OCI-LY7 (cell line): ENCODE measurements around the gene TINAGL1. TPM values are rescaled to one million over a fixed set of nuclear protein-coding genes. Genes with fewer than 3 reads are reported as not detected.

Experiments used
- BruUV-seq: library from RNA; stranded (reverse); fragments of 400-500 nt; replicated peaks from 2 replicates; lab custom pipeline; 2021; lab: Mats Ljungman, UMichigan
- CTCF ChIA-PET: fragments of 300-600 bp; sonication (Branson Sonifier 250); formaldehyde crosslinking; loops from one replicate; lab custom pipeline; 2022; ENCODE audit warnings: antibody characterized with exemption; ENCODE audit not compliant: unreplicated experiment; lab: Charles Lee
- POLR2A ChIA-PET: fragments of 300-600 bp; sonication (Branson Sonifier 250); formaldehyde crosslinking; loops from one replicate; lab custom pipeline; 2022; ENCODE audit warnings: antibody characterized with exemption; lab: Charles Lee
- DNase-seq: peaks from one replicate; pipeline ENCODE4 v3.0.0-alpha.2; 2015; ENCODE audit warnings: low spot score
- H2AFZ ChIP-seq: fragments of 200-600 bp; sonication (generic), shearing (Covaris generic); 2 replicates; pipeline ENCODE4 v1.6.1; 2014; ENCODE audit warnings: mild to moderate bottlenecking, antibody characterized with exemption, low read length, moderate library complexity
- H3K27ac ChIP-seq: fragments of 200-600 bp; sonication (generic); 2 replicates; pipeline ENCODE4 v1.5.1; 2014; ENCODE audit warnings: mixed run types, low read depth, mild to moderate bottlenecking, moderate library complexity, low read length, inconsistent platforms; ENCODE audit not compliant: poor library complexity, severe bottlenecking
- H3K36me3 ChIP-seq: fragments of 200-600 bp; sonication (generic); 2 replicates; pipeline ENCODE4 v1.6.1; 2014; ENCODE audit warnings: mild to moderate bottlenecking, antibody characterized with exemption, low read length, moderate library complexity, mixed read lengths; ENCODE audit not compliant: insufficient read depth
- H3K4me1 ChIP-seq: fragments of 200-600 bp; sonication (generic); 2 replicates; pipeline ENCODE4 v1.5.1; 2014; ENCODE audit warnings: mild to moderate bottlenecking, low read length; ENCODE audit not compliant: insufficient read depth, poor library complexity, severe bottlenecking
- H3K4me2 ChIP-seq: fragments of 200-600 bp; sonication (generic); 2 replicates; pipeline ENCODE4 v1.6.1; 2014; ENCODE audit warnings: mild to moderate bottlenecking, low read length
- H3K4me3 ChIP-seq: fragments of 200-600 bp; sonication (generic); 2 replicates; pipeline ENCODE4 v1.5.1; 2014; ENCODE audit warnings: mild to moderate bottlenecking, low read depth, low read length; ENCODE audit not compliant: poor library complexity, severe bottlenecking
- H3K79me2 ChIP-seq: fragments of 200-600 bp; sonication (generic); 2 replicates; pipeline ENCODE4 v1.6.1; 2016; ENCODE audit warnings: low read depth, mild to moderate bottlenecking, low read length, moderate library complexity, mixed read lengths; ENCODE audit not compliant: insufficient read depth
- H3K9me2 ChIP-seq: fragments of 200-600 bp; sonication (generic); 2 replicates; pipeline ENCODE4 v1.6.1; 2016; ENCODE audit warnings: mild to moderate bottlenecking, low read length, mixed read lengths; ENCODE audit not compliant: insufficient read depth
- H3K9me3 ChIP-seq: fragments of 200-600 bp; sonication (generic); 2 replicates; pipeline ENCODE4 v1.6.1; 2014; ENCODE audit warnings: mild to moderate bottlenecking, mixed run types, low read length, mixed read lengths
- H4K20me1 ChIP-seq: fragments of 200-600 bp; sonication (generic); 2 replicates; pipeline ENCODE4 v1.6.1; 2014; ENCODE audit warnings: mild to moderate bottlenecking, antibody characterized with exemption, low read length, moderate library complexity, mixed read lengths; ENCODE audit not compliant: insufficient read depth
- EZH2phosphoT487 ChIP-seq: fragments of 200-600 bp; sonication (generic); IDR thresholded peaks from 2 replicates; pipeline ENCODE4 v1.6.1; 2018; ENCODE audit warnings: low read depth, borderline replicate concordance, mild to moderate bottlenecking, mixed run types, antibody characterized with exemption, low read length, moderate library complexity, mixed read lengths
- intact Hi-C: fragments of 100-400 bp; cut with micrococcal nuclease; formaldehyde crosslinking; loops from one replicate; pipeline ENCODE4 v1.10.0; 2022; ENCODE audit not compliant: unreplicated experiment
- total RNA-seq, 2 experiments: library from RNA; depleted of rRNA in 1 of 2; stranded (reverse); fragments of >200 nt in 1 of 2; shearing (Covaris generic) in 1 of 2; gene quantifications; 2 replicates each; pipeline ENCODE4 v1.2.3, GENCODE V29; 2014 to 2022
- TF ChIP-seq, protein P1 (sequence below): fragments of 200-600 bp; sonication (generic); conservative IDR thresholded peaks from 2 replicates; pipeline ENCODE4 v1.5.1; 2014; ENCODE audit warnings: mild to moderate bottlenecking, antibody characterized with exemption, low read length, moderate library complexity, mixed read lengths

The TINAGL1 gene
- total RNA-seq, 2 experiments from 2014 or later, result 0.17 TPM; not detected in 1

DNA sequence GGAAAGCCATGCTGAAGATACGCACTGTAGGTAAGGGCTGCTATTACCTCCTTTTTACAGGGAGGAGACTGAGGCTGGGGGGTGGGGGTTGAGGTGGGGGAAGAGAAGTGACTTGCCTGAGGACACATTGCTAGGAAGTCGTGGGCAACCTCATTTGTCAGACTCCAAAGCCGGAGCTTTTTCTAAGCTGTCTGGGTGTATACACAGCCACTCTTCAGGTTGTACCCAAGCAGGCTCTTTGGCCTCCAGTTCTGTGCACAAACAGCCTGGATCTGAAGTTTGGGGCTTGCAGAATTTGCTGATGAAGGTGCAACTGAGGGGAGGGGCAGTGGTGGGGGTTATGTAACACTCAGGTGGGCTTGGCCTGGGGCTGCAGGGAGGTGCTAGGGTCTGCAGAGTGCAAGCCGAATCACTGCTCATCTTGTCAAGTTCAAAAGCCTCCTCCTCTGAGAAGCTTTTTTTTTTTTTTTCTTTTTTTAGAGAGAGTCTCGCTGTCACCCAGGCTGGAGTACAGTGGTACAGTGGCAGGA lies 16.9 kb downstream of the TINAGL1 start:
- Histone ChIP-seq H3K27ac (no peak overlapping the region), H4K20me1 (no peaks in the 10 kb centered on the region), H3K9me3 (no peaks in the 10 kb centered on the region), H3K79me2 (no peaks in the 10 kb centered on the region), H3K36me3 (no peaks in the 10 kb centered on the region), H3K4me1 (no peaks in the 10 kb centered on the region), H3K4me2 (no peak overlapping the region), H2AFZ (no peak overlapping the region), H3K9me2 (no peaks in the 10 kb centered on the region), H3K4me3 (no peak overlapping the region)
- BruUV-seq, result no TSS peak
- intact Hi-C loops, result no loop called here
- POLR2A ChIA-PET, result no interaction called here
- CTCF ChIA-PET, result no interaction called here
- no peak for DNase-seq
- no peak for TF ChIP-seq EZH2phosphoT487
- TF ChIP-seq, protein P1, sequence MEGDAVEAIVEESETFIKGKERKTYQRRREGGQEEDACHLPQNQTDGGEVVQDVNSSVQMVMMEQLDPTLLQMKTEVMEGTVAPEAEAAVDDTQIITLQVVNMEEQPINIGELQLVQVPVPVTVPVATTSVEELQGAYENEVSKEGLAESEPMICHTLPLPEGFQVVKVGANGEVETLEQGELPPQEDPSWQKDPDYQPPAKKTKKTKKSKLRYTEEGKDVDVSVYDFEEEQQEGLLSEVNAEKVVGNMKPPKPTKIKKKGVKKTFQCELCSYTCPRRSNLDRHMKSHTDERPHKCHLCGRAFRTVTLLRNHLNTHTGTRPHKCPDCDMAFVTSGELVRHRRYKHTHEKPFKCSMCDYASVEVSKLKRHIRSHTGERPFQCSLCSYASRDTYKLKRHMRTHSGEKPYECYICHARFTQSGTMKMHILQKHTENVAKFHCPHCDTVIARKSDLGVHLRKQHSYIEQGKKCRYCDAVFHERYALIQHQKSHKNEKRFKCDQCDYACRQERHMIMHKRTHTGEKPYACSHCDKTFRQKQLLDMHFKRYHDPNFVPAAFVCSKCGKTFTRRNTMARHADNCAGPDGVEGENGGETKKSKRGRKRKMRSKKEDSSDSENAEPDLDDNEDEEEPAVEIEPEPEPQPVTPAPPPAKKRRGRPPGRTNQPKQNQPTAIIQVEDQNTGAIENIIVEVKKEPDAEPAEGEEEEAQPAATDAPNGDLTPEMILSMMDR, result no peak

DNA sequence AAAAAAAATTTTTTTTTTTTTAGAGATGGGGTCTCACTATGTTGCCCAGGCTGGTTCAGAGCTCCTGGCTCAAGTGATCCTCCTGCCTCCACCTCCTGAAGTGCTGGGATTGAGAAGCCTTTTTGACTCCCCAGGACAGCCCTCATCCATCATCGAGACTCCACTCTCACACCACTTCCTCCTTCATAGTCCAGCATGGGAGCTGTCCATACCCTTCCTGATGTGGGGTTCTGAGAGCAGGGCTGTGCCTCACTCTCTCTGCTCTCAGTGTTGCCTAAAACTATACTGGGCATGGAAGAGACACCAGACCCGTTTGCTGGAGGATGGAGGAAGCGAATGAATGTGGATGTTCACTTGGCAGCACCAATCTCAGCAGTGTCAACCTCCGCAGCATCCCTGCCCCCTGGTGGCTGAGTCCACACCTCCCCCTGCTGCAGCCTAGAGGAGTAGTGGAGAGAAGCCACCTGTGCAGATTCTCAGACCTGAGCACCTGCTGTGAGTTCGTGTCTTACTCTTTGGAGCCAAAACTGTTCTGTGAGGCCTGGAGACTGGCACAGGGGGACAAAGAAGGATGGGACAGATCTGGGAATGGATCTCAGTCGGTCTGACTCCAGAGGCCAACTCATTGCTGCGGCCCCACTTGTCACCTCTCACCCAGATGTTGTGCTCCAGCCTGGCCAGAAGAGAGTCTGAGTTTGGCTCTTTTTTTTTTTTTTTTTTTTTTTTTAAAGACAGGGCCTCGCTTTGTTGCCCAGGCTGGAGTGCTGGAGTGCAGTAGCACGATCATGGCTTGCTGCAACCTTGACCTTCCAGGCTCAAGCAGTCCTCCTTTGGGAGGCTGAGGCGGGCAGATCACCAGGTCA lies 17.7 kb downstream of the TINAGL1 start:
- Histone ChIP-seq H3K4me1 (no peaks in the 10 kb centered on the region), H3K27ac (no peak overlapping the region), H3K4me2 (no peak overlapping the region), H3K36me3 (no peaks in the 10 kb centered on the region), H3K79me2 (no peaks in the 10 kb centered on the region), H2AFZ (no peak overlapping the region), H3K4me3 (no peak overlapping the region), H3K9me2 (no peaks in the 10 kb centered on the region), H4K20me1 (no peaks in the 10 kb centered on the region), H3K9me3 (no peaks in the 10 kb centered on the region)
- ChIA-PET CTCF (interaction anchor here (0.6 kb wide), 1 partner anchor 1112 kb away, joined by 3 read pairs; no protein-coding TSS in a partner anchor), POLR2A (no interaction called here)
- intact Hi-C loops, result loop anchor here (1.0 kb wide), 1 partner anchor 30 kb away; no protein-coding TSS in a partner anchor
- BruUV-seq, result no TSS peak
- TF ChIP-seq, protein P1, result peak; percentile 94
- no peak for TF ChIP-seq EZH2phosphoT487
- peak; percentile 71 for DNase-seq
